Vagina (tissue), 2 donors: ENCODE results near the gene CASD1.

Experiments
- CTCF ChIP-seq, 3 experiments: fragments of 450-650 bp in 2 of 3; fragments of 200-600 bp in 1 of 3; sonication (generic) in 1 of 3; IDR thresholded peaks; one replicate each; pipeline ENCODE4 v1.5.1; 2017 to 2019; ENCODE audit warnings: antibody characterized with exemption in 3 of 3, mild to moderate bottlenecking in 2 of 3, moderate library complexity in 2 of 3
- POLR2A ChIP-seq, 2 donors: fragments of 450-650 bp; IDR thresholded peaks; one replicate each; pipeline ENCODE4 v1.6.1; 2017; ENCODE audit warnings: antibody characterized with exemption in 2 of 2, mild to moderate bottlenecking in 2 of 2, moderate library complexity in 2 of 2
- POLR2AphosphoS5 ChIP-seq, 2 donors: sonication (generic); formaldehyde crosslinking; IDR thresholded peaks; one replicate each; pipeline ENCODE4 v1.9.0; 2017; ENCODE audit warnings: antibody characterized with exemption in 2 of 2, mild to moderate bottlenecking in 2 of 2, low read depth in 1 of 2; ENCODE audit not compliant: insufficient read depth in 1 of 2

GRCh38 chr7:94595717-94596116 is 86.1 kb downstream of the CASD1 start:
- no peak for TF ChIP-seq CTCF (IDR thresholded peaks at IDR 0.05)
- TF ChIP-seq POLR2A (IDR thresholded peaks at IDR 0.05): no peak
- no peak for TF ChIP-seq POLR2AphosphoS5 (IDR thresholded peaks at IDR 0.05; ENCODE audit: insufficient read depth in 1 of 2, low read depth in 1 of 2)
